HG02981 (cell line): ENCODE data around the gene SNX32.
"Not testable (repeated sequence)": the region's sequence is repeated elsewhere in the genome, so short reads cannot be mapped to it uniquely, and the experiment has no call there.

ENCODE experiments used
- ATAC-seq: cut with Tn5 transposase; IDR thresholded peaks from one replicate; pipeline ENCODE4 v1.9.1; 2021; ENCODE audit warnings: mild to moderate bottlenecking, moderate library complexity; ENCODE audit not compliant: unreplicated experiment

SNX32 gene

DNA sequence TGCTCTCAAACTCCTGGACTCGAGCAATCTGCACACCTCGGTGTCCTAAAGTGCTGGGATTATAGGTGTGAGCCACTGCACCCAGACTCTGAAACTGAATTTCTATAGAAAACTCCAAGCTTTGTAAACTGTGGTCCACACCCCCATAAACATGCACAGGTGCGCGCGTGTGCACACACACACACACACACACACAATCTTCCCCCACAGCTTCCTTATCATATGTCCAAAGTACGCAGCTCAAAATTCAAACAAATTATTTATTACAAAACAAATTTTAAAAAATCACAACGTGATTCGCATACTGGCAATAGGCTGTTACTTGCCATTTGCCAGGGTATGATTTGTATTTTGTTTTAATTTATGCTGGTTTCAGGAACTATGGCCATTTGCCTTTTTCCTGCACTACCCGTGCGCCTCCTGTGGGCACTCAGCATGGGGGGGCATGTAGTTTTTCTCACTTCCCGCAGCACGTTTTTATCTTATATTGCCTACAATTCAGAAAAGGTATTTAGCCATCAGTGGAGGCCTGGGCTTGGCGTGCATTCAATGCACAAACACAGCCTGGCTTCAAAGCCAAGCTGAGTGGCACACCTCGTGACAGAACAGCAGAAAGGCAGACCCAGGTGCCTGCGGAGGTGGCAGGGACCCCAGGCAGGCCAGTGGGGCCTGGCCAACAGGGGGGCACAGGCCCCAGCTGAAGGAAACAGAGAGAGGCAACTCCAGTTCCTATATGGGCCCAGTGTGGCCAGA lies 10.8 kb upstream of the SNX32 start:
- ATAC-seq = no peak

DNA sequence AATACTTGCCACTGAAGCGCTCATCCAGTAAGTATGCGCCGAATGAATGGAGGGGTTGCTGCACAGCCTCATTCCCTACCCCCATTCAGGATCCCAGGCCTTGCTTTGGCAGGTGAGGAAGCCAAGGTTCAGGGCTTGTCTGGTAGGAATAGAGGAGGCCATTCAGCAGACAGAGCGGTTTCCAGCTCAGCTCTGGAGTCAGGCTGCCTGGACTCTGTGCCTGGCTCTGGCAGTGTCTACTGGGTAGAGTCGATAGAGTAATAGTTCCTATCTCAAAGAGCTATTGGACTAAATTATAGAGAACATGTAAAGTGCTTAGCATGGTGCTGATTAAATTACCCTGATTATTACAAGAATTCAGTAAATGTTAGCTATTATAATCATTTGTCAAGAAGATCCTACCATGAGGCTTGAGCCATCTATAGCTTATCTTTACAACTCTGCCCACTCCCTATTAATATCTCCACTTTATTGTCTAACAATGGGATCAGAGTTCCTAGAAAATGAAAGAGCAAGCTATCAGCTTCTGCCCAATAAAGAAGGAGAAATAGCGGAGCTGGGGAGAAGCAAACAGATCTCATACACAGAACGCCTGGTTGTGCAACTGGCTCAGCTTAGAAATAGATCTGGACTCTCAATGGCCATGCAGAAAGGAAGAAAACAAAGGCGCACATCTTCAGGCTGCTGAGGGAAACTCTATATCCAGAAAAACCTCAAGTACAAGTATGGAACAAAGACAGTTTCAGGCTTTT lies 6.6 kb upstream of the SNX32 start:
- no peak for ATAC-seq

DNA sequence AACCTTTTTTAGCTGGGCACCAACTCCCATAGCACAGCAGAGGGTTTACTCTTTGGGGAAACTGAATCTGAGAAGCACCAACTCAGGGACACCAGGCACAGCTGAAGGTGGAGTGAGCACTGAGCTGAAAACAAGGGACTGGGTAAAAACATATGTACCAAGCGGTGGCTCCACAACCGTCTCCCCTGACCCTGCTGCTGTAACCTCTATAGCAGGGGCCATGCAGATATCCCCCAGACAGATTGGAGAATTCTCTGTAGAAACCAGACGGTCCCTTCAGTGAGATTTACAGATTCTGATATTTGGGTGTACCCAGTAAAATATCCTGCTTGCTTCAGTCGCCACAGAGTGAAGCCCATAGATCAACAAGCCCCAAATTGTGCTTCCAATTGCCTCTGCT lies 4.3 kb upstream of the SNX32 start:
- ATAC-seq = no peak

DNA sequence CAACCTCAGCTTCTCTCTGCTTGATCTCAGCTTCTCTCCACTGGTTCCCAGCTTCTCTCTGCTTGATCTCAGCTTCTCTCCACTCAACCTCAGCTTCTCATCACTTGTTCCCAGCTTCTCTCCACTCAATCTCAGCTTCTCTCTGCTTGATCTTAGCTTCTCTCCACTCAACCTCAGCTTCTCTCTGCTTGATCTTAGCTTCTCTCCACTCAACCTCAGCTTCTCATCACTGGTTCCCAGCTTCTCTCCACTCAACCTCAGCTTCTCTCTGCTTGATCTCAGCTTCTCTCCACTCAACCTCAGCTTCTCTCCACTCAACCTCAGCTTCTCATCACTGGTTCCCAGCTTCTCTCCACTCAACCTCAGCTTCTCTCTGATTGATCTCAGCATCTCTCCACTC lies 1.5 kb upstream of the SNX32 start:
- ATAC-seq = not testable (repeated sequence)

DNA sequence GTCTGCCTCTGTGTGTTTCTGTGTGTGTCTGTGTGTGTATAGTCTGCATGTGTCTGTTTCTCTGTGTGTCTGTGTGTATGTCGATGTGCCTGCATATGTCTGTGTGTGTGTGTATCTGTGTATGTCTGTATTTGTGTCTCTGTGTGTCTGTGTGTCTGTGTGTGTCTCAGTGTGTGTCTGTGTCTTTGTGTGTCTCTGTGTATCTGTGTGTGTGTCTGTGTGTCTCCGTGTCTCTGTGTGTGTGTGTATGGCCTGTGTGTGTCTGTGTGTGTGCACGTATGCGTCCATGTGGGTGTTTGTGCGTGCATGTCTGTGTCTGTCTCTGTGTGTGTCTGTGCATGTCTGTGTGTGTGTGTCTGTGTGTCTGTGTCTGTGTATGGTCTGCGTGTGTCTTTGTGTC lies 439 bp downstream of the SNX32 start:
- ATAC-seq = no peak

DNA sequence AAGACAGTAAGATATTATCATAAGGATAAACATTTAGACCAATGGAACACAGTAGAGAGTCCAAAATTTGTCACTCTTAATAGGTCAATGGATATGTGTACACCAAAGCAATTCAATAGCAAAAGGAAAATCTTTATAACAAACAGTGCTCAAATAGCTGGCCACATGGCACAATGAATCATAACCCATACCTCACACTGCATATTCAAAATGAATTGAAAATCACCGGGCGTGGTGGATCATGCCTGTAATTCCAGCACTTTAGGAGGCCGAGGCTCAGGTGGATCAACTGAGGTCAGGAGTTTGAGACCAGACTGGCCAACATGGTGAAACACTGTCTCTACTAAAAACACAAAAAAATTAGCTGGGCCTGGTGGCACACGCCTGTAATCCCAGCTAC lies 8.4 kb downstream of the SNX32 start:
- ATAC-seq = no peak

DNA sequence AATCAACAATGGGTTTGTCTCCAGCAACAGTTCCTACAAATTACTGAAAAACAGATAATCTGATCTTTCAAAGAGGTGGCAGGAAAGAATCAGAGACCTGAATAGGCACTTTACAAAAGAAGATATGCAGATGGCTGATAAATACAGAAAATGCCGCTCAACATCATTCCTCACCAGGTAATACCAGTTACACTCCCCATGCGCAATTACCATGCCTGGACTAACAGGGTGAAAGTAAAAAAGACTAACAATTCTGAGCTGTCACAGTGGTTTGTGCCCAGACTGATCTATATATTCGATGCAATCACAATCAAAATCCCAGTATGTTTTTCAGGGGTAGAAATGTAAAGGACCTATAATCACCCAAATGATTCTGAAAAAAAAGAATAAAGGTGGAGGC lies 10.0 kb downstream of the SNX32 start:
- ATAC-seq = no peak

DNA sequence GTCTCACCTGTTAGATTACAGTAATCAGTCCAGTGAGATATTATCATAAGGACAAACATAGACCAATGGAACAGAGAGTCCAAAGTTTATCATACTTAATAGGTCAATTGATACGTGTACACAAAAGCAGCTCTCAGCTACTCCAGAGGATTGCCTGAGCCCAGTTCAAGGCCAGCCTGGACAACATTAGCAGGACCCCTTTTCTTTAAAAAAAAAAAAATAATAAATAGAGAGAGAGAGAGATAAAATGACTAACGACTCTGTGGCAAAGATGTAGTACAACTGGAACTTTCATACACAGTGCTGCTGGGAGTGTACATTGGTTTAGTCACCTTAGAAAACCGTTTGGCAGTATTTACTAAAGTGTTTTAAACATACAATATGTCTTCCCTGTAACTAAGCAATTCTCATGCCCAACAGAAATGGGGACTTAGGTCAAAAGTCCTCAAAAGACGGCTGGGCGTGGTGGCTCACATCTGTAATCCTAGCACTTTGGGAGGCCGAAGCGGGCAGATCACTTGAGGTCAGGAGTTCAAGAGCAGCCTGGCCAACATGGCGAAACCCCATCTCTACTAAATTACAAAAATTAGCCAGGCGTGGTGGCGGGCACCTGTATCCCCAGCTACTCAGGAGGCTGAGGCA lies 10.6 kb downstream of the SNX32 start:
- no peak for ATAC-seq

DNA sequence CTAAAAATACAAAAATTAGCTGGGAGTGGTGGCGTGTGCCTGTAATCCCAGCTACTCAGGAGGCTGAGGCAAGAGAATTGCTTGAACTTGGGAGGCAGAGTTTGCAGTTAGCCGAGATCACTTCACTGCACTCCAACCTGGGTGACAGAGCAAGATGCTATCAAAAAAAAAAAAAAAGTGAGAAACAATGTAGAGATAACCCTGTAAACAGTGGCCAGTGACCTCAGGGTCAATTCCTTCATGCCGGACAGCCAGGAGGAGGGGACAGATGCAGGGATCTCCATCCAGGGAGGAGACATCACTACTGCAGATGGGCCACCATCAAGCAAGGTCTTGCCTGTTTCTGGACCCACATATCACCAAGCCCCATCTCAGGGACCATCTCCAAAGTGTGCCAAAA lies 14.0 kb downstream of the SNX32 start:
- ATAC-seq = no peak

DNA sequence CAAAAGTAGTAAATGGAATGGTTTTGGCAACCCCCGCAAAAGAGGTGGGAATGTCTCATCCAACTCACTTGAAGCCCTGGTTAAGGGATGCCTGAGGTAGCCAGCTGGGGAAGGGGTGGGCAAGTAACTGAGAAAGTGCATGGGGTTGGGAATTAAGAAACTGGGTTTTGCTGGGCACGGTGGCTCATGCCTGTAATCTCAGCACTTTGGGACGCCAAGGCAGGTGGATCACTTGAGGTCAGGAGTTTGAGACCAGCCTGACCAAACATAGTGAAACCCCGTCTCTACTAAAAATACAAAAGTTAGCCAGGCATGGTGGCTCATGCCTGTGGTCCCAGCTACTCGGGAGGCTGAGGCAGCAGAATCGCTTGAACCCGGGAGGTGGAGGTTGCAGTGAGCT lies 14.9 kb downstream of the SNX32 start:
- ATAC-seq = not testable (repeated sequence)

DNA sequence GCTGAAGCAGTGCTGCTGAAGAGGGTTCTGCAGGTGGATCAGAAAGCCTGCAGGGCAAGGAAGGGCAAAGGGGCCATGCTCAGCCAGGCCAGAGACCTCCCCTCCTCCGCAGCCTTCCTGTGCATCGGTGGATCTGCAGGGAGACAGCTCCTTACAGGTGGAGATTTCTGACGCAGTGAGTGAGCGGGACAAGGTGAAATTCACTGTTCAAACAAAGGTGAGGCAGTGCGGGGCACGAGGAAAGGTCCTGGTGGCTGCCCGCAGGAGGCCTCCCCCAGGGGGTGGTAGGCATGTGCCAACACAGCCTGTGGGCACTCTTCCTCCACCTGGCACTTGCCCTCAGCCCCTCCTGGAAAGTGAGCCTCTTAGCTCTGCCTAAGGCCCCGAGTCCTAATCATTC lies 15.6 kb downstream of the SNX32 start:
- no peak for ATAC-seq

DNA sequence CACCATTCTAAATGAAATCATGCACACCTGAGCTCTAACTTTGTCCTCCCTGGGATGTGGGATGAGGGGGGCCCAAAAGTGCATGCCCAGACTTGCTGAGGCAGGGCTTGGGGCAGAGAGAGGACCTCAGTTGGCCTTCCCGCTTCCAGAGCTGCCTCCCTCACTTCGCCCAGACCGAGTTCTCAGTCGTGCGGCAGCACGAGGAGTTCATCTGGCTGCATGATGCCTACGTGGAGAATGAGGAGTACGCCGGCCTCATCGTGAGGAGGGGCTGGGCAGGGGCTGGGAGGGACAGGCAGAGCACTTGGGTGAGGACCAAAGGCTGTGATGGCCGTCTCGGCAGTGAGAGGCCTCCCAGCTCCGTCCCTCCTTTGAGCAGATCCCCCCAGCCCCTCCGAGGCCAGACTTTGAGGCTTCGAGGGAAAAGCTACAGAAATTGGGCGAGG lies 16.0 kb downstream of the SNX32 start:
- no peak for ATAC-seq

DNA sequence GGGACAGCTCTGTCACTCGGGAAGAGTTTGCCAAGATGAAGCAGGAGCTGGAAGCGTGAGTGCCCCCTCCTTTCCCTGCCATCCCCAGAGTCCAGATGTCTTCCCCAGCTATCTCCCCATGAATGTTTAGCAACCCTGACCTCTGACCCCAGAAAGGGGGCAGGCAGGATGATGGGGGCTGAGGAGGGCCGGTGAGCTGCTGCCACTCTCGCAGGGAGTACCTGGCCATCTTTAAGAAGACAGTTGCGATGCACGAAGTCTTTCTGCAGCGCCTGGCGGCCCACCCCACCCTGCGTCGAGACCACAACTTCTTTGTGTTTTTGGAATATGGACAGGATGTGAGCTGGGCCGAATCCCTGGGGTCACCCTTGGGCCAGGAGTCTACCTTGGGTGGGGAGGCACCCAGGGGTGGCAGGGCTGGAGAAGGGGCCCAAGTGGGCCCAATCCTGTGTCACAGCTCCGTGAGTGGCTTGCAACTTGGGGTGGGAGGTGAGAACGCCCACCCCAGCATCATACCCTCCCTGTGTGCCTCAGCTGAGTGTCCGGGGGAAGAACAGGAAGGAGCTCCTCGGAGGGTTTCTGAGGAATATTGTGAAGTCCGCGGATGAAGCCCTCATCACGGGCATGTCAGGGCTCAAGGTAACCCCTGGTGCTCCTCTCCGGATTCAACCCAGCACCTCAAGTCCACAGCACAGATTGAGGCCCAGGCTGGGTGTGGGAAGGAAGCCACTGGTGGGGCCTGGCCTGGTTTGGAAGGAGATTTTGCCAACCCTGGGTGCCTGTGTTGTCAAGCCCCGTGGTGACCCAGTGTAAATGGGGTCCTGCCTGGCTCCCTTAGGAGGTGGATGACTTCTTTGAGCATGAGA lies 16.7 kb downstream of the SNX32 start:
- ATAC-seq = no peak

DNA sequence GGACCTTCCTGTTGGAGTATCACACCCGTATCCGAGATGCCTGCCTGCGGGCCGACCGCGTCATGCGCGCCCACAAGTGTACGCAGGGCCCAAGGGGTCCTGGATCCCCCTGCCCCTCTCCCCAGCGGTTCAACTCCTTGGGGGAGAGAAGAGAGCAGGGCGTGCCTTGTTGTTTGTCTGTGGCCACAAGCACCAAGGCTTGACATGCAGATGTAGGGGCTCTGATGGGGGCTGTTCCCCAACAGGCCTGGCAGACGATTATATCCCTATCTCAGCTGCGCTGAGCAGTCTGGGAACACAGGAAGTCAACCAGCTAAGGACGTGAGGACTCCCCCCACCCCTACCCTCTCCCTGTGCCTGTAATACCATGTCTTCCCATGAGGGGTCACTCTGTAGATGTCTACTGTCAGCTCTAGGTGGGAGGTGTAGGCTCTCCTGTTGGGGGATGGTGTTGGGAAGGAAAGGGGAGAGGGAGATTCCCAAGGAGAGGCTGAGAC lies 17.4 kb downstream of the SNX32 start:
- no peak for ATAC-seq

DNA sequence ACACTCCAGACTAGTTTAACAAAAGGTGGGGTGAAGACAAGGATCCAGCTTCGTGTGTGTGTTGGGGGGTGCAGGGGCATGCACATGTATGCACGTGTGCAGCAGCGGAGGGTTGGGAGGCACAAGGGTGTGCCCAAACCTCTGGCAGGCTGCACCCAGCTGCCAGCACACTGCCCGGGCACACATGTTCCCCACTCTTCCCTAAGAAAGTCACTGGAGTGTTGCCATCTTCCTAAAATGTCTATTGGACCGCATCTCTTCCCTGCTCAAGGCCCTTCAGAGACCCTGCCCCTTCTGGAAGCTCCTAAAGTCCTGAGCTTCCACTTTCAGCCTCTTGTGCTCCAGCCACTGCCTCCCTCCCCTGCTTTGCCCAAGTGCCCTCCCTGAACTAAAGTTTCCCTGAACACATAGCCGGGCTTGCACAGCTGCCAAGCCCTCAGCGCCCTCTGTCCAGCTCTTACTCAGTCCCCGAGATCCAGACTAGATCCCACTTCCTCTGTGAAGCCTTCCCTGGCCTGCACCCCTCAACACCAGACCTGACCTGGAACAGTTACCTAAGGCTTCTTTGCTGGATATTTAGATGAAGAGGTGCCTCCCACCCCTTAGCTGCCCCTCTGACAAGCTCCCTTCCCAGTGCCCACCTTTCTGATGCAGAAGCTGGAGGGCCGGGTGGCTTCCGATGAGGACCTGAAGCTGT lies 18.2 kb downstream of the SNX32 start:
- ATAC-seq = no peak

DNA sequence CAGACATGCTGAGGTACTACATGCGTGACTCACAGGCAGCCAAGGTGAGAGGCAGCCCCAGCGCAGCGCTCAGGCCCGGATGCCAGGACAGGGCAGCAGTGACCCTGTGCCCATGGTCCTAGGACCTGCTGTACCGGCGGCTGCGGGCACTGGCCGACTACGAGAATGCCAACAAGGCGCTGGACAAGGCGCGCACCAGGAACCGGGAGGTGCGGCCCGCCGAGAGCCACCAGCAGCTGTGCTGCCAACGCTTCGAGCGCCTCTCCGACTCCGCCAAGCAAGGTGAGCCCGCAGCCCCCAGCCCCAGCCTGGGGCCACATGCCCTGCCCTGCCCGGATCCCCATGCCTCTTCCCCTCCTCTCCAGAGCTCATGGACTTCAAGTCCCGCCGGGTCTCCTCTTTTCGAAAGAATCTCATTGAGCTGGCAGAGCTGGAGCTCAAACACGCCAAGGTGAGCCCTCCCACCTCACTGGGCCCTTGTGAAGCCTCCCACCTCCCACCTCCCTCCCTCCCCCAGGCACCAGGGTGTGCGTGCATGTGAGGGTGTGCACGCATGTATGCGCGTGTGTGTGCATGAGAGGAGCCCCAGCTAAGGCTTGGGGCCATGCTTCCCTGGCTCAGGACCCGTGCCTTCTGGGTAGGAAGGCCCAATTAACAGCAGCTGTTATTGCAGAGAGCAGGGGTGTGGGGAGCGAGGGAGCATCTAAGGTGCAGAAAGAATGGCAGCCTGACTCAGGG lies 18.9 kb downstream of the SNX32 start:
- ATAC-seq = no peak

DNA sequence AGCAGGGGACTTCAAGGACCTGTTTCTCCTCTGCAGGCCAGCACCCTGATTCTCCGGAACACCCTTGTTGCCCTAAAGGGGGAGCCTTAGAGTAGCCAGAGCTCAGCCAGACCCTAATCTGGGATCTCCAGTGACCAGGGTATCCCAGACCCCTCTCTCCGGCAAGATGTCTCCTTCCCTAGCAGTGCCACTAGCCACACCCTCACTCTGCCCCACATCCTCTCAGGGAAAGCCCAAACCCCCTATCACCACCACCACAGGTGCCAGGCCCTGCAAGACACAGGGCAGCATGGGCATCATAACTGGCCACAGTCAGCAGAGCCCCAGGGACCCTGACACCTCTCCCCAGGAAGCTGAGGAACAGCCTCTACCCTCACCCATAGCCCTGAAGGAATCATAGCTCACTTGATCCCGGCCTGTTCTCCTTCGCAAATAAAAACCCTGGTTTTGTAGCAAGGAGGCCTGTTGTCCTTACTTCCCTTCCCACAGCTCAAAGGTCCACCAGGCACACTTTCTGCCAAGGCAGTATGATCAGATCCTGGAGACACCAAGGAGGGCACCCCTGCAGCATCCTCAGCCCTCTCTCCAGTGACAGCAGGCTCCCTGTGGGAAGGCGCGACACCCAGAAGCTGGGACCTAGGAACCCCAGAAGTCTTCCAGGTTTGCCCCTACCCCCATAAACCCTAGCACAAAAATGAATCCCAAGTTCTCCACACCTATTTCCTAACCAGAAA lies 19.6 kb downstream of the SNX32 start:
- no peak for ATAC-seq

DNA sequence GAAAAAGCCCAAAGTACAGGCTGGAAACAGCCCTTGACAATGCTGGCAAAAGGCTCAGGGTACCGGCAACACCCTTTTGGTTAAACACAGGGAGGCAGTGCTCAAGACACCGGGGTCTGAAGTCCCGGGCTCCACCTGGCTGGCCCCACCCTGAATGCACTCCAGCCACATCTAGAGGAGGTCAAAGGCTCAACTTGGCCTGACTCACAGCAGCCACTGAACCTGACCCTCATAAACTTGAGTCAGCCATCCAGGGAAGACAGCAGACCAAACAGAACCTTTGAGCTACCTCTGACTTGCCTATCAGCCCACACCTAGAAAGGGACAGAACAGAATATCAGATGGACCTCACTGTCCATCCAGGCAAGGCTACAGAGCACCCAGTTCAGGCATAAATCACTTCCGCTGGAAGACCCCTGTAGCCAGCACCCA lies 20.4 kb downstream of the SNX32 start:
- ATAC-seq = no peak
